HUES64 (cell line): ENCODE data around the gene ATM.
A peak's percentile ranks its signal among the peaks of the same experiment; 100 is the strongest.

Experiments used
- H3K27ac ChIP-seq: 2 replicates; pipeline ENCODE4 v1.7.0; 2013; ENCODE audit warnings: low read depth, low read length, inconsistent platforms
- H3K27me3 ChIP-seq: 2 replicates; pipeline ENCODE4 v1.6.1; 2013; ENCODE audit warnings: mild to moderate bottlenecking, low read length; ENCODE audit not compliant: insufficient read depth
- H3K36me3 ChIP-seq: 2 replicates; pipeline ENCODE4 v1.6.1; 2013; ENCODE audit warnings: mild to moderate bottlenecking, low read length; ENCODE audit not compliant: insufficient read depth
- H3K4me1 ChIP-seq: 2 replicates; pipeline ENCODE4 v1.6.1; 2013; ENCODE audit warnings: mild to moderate bottlenecking, low read length, moderate library complexity; ENCODE audit not compliant: insufficient read depth
- H3K4me3 ChIP-seq: 2 replicates; pipeline ENCODE4 v1.5.1; 2013; ENCODE audit warnings: mild to moderate bottlenecking, low read length, moderate library complexity
- H3K9ac ChIP-seq: 2 replicates; pipeline ENCODE4 v1.6.1; 2013; ENCODE audit warnings: mild to moderate bottlenecking, low read depth, low read length
- H3K9me3 ChIP-seq: 2 replicates; pipeline ENCODE4 v1.6.1; 2013; ENCODE audit warnings: low read depth, low read length; ENCODE audit not compliant: insufficient read depth
- WGBS: fragments of 150-250, 120-280 bp; methylation state at CpG from one replicate; pipeline ENCODE4 v1.1.7; 2013; ENCODE audit warnings: missing lambda C conversion rate; 5-methylcytosine and 5-hydroxymethylcytosine counted together

The ATM gene

DNA sequence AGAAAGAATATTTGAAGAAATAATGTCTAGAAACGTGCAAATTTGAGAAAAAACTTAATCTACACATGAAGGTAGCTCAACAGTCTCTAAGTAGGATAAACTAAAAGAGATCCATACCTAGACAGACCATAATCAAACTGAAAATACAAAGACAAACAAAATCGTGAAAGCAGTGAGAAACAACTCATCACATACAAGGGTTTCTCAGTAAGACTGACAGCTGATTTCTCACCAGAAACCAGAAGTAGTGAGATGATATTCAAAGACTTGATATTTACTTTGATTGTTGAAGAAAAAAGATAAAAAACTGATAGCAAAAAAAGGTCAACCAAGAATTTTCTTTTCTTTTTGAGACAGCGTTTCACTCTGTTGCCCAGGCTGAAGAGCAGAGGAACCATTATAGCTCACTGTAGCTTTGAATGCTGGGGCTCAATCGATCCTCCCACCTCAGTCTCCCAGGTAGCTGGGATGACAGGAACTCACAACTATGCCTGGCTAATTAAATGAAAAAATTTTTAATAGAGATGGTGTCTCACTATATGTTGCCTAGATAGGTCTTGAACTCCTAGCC is 17.9 kb upstream of the ATM start:
- WGBS = 96% methylated on average over 4 of the region's 4 CpGs

DNA sequence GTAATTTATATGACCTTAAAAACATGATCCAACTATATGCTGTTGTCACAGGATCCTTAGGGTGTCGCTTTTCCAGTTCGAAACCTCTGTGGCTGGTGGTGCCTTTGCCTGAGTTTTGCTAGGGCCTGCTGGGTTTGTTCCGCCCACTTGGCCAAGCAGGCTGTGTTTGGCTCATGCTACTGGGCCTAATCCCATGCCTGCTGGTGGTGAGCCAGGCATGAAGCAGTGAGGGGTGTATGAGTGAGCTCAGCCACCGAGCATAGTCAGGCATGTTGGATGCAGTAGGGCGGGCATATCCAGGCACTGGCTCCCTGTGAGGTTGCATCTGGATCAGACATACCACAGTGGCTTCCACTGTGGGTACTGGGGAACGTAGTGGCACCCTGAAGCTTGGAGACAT is 16.7 kb upstream of the ATM start:
- no peak overlapping the region for H3K9ac ChIP-seq
- no peak overlapping the region for H3K27ac ChIP-seq
- peaks cover 83% of the 10 kb centered on the region for H3K36me3 ChIP-seq
- 96% methylated on average over 6 of the region's 6 CpGs for WGBS
- H3K4me1 ChIP-seq = peaks cover under 1% of the 10 kb centered on the region; the same call in 1 of the 2 replicates
- no peak overlapping the region for H3K4me3 ChIP-seq
- H3K27me3 ChIP-seq = no peaks in the 10 kb centered on the region
- H3K9me3 ChIP-seq = peaks cover 49% of the 10 kb centered on the region

More for the DNA sequence above, 17.9 kb upstream of the ATM start:
- Histone ChIP-seq H3K36me3 (peaks cover 74% of the 10 kb centered on the region), H3K4me1 (peaks cover 12% of the 10 kb centered on the region), H3K9ac (no peak overlapping the region), H3K27me3 (no peaks in the 10 kb centered on the region), H3K27ac (no peak overlapping the region), H3K4me3 (no peak overlapping the region), H3K9me3 (peaks cover 49% of the 10 kb centered on the region)

DNA sequence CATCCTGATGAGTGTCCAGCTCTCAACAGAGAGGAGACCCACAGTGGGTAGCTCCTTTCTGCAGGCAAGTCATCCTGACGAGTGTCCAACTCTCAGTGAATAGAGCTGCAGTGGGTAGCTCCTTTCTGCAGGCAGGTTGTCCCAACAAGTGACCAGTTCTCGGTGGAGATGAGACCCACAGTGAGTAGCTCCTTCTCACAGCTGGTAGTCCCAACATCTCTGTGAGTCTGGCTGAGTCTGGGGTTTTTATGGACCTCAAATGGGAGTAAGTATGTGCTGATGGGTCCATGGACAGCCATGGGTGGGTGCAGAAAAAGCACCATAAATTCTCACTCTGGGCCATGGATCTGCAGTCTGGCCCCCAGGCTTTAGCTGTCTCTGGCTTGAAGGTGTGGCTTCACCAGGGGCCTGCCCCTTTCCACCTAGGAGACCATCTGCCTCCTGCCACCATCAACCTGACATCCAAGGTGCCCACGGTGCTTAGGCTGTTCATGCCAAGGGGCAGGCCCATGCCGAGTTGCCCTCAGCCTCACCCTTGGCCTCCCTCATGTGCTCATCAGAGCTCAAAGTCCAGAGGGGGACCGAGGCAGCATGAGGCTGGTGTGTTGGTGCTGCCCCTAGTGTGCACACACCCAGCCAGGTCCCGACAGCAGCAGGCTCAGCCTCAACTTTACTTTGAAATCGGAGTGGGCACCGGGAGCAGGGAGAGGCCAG is 15.7 kb upstream of the ATM start:
- no peaks in the 10 kb centered on the region for H3K27me3 ChIP-seq
- H3K9me3 ChIP-seq = peaks cover 49% of the 10 kb centered on the region
- peaks cover 84% of the 10 kb centered on the region for H3K36me3 ChIP-seq
- H3K4me1 ChIP-seq = no peaks in the 10 kb centered on the region
- H3K4me3 ChIP-seq = no peak overlapping the region
- H3K9ac ChIP-seq = no peak overlapping the region
- no peak overlapping the region for H3K27ac ChIP-seq
- WGBS = 89% methylated on average over 8 of the region's 8 CpGs

DNA sequence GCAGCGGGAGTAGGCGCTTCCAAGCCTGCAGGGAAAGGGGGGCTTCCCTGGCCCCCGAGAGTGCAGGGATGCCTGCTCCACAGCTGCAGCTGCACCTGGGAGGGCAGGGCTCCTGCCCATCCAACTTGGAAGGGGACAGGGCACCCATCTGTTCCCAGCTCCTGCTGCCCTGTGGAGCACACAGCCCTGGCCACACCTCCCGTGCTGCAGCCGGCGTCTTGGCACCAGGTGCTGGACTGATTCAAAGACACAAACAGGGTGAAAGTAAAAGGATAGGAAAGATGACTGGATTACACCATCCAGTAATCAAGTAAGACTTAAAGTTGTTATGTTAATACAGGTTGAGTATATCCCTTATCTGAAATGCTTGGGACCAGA is 15.2 kb upstream of the ATM start:
- Histone ChIP-seq H3K4me1 (no peaks in the 10 kb centered on the region), H3K27me3 (no peaks in the 10 kb centered on the region), H3K9ac (no peak overlapping the region), H3K4me3 (no peak overlapping the region), H3K36me3 (peaks cover 85% of the 10 kb centered on the region), H3K27ac (no peak overlapping the region), H3K9me3 (peaks cover 49% of the 10 kb centered on the region)
- 98% methylated on average over 6 of the region's 6 CpGs for WGBS

DNA sequence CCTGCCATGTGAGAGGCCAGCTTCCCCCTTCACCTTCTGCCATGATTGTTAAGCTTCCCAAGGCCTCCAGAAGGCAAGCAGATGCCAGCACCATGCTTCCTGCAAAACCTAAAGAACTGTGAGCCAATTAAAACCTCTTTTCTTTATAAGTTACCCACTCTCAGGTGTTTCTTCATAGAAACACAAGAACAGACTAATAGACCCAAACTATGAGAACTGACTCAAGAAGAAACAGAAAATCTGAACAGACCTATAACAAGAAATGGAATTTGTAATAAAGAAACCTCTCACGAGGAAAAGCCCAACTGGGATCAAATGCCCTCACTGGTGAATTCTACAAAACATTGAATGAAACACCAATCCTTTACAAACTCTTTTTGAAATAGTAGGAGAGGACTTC is 12.4 kb upstream of the ATM start:
- WGBS = 89% methylated on average over 1 of the region's 1 CpG
- H3K9ac ChIP-seq = no peak overlapping the region
- H3K9me3 ChIP-seq = peaks cover 33% of the 10 kb centered on the region
- H3K4me1 ChIP-seq = no peaks in the 10 kb centered on the region
- peaks cover 73% of the 10 kb centered on the region for H3K36me3 ChIP-seq
- no peaks in the 10 kb centered on the region for H3K27me3 ChIP-seq
- no peak overlapping the region for H3K4me3 ChIP-seq
- no peak overlapping the region for H3K27ac ChIP-seq

DNA sequence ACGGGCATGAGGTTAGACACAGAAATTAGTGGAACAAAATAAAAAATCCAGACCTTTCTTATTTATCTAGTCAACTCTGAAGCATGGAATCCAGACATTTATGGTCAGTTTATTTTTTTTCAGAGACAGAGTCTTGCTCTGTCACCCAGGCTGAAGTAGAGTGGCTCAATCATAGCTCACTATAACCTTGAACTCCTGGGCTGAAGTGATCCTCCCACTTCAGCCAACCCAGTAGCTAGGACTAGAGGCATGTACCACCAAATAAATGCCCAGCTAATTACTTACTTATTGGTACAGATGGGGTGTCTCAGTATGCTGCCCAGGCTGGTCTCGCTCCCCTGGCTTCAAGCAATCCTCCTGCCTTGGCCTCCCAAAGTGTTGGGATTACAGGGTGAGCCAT is 9.1 kb upstream of the ATM start:
- H3K4me3 ChIP-seq = no peak overlapping the region
- peaks cover under 1% of the 10 kb centered on the region; the same call in 1 of the 2 replicates for H3K9me3 ChIP-seq
- no peak overlapping the region for H3K27ac ChIP-seq
- no peaks in the 10 kb centered on the region for H3K27me3 ChIP-seq
- peaks cover 50% of the 10 kb centered on the region for H3K36me3 ChIP-seq
- H3K9ac ChIP-seq = no peak overlapping the region
- WGBS = 94% methylated on average over 2 of the region's 2 CpGs
- H3K4me1 ChIP-seq = peaks cover 2% of the 10 kb centered on the region; the same call in 1 of the 2 replicates

DNA sequence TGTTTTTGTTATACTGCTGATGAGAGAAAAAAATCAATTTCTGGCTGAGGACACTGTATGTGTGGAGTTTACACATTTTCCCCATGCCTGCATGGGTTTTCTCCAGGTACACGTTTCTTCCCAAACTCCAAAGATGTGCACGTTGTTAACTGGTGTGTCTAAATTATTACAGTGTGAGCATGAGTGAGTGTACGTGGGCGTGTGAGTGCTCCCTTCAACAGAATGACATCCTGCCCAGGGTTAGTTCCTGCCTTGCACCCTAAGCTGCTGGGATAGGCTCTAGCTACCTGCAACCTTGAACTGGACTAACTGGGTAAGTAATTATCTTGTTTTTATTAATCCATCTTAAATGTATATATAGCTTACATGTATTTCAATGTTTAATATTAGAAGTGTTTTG is 5.9 kb upstream of the ATM start:
- Histone ChIP-seq H3K9me3 (no peaks in the 10 kb centered on the region), H3K4me3 (no peak overlapping the region), H3K4me1 (peaks cover 30% of the 10 kb centered on the region), H3K9ac (no peak overlapping the region), H3K27me3 (no peaks in the 10 kb centered on the region), H3K36me3 (peaks cover 29% of the 10 kb centered on the region), H3K27ac (no peak overlapping the region)
- WGBS = 93% methylated on average over 4 of the region's 4 CpGs

DNA sequence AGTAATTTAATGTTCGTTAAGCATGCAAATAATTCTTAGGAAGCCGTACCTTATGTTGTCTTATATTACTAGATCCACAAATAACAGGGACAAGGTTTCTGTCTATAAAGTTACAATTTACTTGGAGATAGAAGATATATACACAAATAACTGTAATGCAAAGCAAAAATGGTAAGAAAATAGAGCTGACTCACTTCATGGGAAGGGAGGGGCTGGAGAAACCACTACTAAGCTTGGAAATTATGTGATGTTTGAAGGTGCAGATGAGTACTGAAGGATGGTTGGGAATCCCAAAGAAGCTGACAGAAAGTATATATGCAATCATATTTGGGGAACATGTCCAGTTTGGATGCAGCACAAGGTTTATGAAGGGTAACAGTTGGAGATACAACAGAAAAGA is 4.4 kb upstream of the ATM start:
- H3K9ac ChIP-seq = no peak overlapping the region
- peaks cover 30% of the 10 kb centered on the region for H3K4me1 ChIP-seq
- no peaks in the 10 kb centered on the region for H3K9me3 ChIP-seq
- H3K27ac ChIP-seq = no peak overlapping the region
- no peaks in the 10 kb centered on the region for H3K27me3 ChIP-seq
- 100% methylated on average over 1 of the region's 2 CpGs for WGBS
- no peak overlapping the region for H3K4me3 ChIP-seq
- peaks cover 20% of the 10 kb centered on the region for H3K36me3 ChIP-seq

DNA sequence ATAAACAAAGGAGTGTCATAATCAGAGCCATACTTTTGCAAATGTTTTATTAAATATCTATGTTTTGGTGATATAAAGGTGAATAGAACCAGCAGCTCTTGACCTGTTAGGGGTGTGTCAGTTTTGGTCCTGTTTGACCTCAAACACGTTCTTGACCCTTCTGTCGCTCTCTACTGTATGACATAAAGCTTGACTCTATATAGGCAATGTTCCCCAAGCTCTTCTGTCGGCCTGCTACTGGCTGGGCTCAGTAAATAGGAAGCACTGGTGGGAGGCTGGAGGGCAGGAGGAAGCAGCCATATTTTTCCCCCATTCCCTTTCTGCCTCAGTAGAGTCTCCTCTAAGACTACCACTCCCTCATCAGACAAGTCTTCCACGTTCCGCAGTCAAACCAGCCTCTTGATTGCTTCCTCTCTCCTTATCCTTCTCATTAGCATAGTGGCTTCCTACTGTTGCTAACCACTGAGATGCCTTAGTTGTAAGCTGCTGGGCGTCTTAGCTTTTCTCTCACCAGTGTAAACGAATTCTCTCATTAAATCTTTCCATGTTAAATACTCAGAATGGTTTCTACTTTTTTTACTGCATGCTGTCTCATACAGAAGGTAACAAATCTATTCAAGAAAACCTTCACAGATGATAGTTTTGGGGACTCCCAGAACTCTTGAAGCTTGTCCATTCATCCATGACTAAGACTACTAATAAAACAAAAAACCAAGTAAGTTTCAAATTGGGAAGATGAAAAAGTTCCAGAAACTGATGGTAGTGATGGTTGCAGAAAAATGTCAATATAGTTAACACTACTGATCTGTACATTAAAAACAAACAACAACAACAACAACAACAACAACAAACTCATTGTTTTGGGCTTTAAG is 3.7 kb upstream of the ATM start:
- WGBS = 43% methylated on average over 7 of the region's 7 CpGs
- Histone ChIP-seq H3K9me3 (no peaks in the 10 kb centered on the region), H3K4me3 (peak overlapping the region; percentile 23; the same call in 1 of the 2 replicates), H3K9ac (no peak overlapping the region), H3K36me3 (peaks cover 13% of the 10 kb centered on the region), H3K27ac (no peak overlapping the region), H3K4me1 (peaks cover 34% of the 10 kb centered on the region), H3K27me3 (no peaks in the 10 kb centered on the region)

DNA sequence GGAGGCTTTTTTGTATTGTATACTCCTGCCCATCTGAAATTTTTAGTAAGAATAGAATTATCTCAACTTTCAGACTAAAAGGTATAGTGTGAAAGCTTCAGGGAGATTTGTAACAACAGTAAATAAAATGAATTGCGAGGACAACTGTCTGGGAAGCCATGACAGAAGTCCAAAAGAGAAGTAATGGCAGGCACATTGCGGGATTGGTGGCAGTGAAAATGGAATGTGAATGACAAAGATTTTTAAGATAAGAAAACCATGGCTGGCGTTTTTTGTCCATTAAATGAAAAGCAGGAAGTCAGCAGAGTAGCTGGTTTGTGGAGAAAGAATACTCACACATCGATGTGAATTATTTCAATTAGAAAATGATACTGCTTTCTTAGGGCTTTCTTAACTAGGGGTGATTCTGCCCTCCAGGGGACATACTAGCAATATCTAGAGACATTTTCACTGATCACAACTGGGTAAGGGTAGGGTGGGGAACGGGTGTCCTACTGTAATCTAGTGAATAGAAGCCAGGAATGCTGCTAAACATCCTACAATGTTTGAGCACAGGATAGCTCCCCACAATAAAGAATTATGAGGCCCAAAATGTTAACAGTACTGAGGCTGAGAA is 2.0 kb upstream of the ATM start:
- peaks cover 42% of the 10 kb centered on the region for H3K4me1 ChIP-seq
- no peaks in the 10 kb centered on the region for H3K9me3 ChIP-seq
- no peaks in the 10 kb centered on the region for H3K27me3 ChIP-seq
- H3K36me3 ChIP-seq = peaks cover 7% of the 10 kb centered on the region; the same call in 1 of the 2 replicates
- peak overlapping the region; percentile 90 for H3K4me3 ChIP-seq
- no peak overlapping the region for H3K27ac ChIP-seq
- H3K9ac ChIP-seq = peak overlapping the region; percentile 96; the same call in 1 of the 2 replicates
- whole genome bisulfite sequencing = 78% methylated on average over 3 of the region's 5 CpGs

DNA sequence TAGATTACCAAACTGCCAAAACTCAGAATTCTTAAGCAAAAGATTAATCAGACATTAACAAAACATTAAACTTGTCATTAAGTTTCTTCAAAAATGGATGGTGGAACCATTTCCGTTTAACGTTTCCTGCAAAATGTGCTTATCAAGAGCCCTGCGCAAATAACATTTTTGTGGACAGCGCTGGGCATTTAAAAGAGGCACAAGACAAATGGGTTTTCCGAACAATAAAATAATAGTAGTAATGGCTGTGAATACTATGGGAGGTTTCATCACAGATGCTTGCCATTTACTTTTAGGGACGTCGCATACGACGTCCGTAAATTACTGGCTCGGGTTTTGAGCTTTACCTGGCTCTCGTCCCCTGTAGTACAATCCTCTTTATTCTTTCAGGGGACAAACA is 1.5 kb upstream of the ATM start:
- Histone ChIP-seq H3K4me3 (peak overlapping the region; percentile 90), H3K36me3 (peaks cover 10% of the 10 kb centered on the region), H3K27me3 (no peaks in the 10 kb centered on the region), H3K27ac (peak overlapping the region; percentile 93; the same call in 1 of the 2 replicates), H3K4me1 (peaks cover 42% of the 10 kb centered on the region), H3K9ac (peak overlapping the region; percentile 96), H3K9me3 (no peaks in the 10 kb centered on the region)
- WGBS = 14% methylated on average over 12 of the region's 12 CpGs
